Omental fat pad (tissue), 4 donors: ENCODE results near the gene TMEM145. TPM values are rescaled to one million over a fixed set of nuclear protein-coding genes. Genes with fewer than 3 reads are reported as not detected.

Source experiments
- ATAC-seq: fragments of 150-250 bp; one replicate; pipeline ENCODE4 v1.9.1; 2016; ENCODE audit warnings: mild to moderate bottlenecking, moderate library complexity; ENCODE audit not compliant: low FRiP score
- DNase-seq: peaks from one replicate; pipeline ENCODE4 v3.0.0-alpha.2; 2019; ENCODE audit warnings: low spot score
- CTCF ChIP-seq, 3 donors: fragments of 450-650 bp; IDR thresholded peaks; one replicate each; pipeline ENCODE4 v1.5.1; 2016 to 2017; ENCODE audit warnings: antibody characterized with exemption in 3 of 3, mild to moderate bottlenecking in 3 of 3, moderate library complexity in 2 of 3
- total RNA-seq, 4 donors: library from RNA; depleted of rRNA; stranded (reverse); fragments of >200 nt; gene quantifications; one replicate each; pipeline ENCODE4 v1.1.0, GENCODE V29; 2016

The TMEM145 gene
- total RNA-seq, 4 donors from 2014 or later, result 0.24 to 1.9 TPM; not detected in 2

DNA sequence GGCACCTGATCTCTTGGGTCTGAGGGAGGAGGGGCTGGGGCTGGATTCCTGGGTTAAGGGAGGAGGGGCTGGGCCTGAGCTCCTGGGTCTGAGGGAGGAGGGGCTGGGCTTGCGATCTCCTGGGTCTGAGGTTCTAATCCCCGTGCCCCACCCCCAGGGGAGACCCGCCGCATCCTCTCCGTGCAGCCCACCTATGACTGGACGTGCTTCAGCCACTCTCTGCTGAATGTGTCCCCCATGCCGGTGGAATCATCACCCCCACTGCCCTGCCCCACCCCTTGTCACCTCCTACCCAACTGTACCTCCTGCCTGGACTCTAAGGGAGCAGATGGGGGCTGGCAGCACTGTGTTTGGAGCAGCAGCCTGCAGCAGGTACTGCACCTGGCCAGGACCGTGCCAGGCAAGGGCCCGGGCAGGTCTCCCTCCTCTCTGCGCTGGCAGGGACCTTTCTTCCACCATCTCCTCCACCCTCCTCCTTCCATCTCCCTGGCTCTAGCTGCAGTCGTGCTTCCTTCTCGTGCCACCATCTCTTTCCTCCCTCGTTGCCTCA is 49.9 kb downstream of the TMEM145 start:
- ATAC-seq (no peak), DNase-seq (no peak)
- no peak for TF ChIP-seq CTCF (IDR thresholded peaks at IDR 0.05)

DNA sequence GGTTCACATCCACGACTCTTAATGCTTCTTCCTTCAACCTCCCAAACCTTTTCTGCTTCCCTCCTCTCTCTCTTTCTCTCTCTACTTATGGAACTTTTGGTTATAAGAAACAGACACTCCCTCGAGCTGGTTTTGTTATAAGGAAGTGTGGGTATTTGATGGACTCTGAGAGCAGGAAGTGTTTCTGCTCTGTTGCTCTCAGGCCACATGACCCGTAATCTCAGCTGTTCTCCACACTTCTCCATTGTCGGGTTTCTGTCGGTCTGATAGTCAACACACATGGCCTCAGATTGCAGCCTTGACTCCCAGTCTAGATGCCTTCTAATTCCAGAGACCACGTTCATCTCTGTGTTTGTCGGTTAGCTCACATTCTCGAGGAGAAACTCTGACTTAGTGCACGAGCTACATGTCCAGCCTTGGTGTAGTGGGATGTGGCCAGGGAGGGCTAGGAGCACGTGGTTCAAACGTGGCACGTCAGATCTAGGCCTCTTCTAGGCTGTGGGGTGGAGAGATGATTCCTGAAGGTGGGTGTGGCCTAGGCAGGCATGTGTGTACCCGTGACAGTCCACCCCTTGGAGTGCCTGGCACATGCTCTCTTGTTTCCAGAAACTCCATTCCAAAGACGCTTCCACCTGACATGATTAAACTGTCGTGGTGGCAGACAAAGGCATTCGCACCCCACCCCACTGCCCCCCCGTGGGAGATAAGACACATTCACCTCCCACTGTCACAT is 50.7 kb downstream of the TMEM145 start:
- DNase-seq (no peak), ATAC-seq (no peak)
- no peak for TF ChIP-seq CTCF (IDR thresholded peaks at IDR 0.05)

GRCh38 chr19:42366673-42367072 is 53.6 kb downstream of the TMEM145 start:
- ATAC-seq (no peak), DNase-seq (no peak)
- no peak for TF ChIP-seq CTCF (IDR thresholded peaks at IDR 0.05)

DNA sequence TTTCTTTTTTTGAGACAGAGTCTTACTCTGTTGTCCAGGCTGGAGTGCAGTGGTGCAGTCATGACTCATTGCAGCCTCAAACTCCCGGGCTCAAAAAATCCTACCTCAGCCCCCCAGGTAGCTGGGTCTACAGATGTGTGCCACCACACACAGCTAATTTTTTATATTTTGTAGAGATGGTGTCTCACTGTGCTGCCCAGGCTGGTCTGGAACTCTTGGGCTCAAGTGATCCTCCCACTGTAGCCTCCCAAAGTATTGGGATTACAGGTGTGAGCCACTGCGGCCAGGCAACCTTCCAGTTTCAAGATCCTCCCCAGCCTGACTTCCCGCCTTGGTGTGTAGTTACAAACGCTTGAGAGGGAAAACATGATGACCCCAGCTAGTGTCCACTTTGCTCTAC is 54.8 kb downstream of the TMEM145 start:
- ATAC-seq (no peak), DNase-seq (no peak)
- TF ChIP-seq CTCF (IDR thresholded peaks at IDR 0.05), result no peak

DNA sequence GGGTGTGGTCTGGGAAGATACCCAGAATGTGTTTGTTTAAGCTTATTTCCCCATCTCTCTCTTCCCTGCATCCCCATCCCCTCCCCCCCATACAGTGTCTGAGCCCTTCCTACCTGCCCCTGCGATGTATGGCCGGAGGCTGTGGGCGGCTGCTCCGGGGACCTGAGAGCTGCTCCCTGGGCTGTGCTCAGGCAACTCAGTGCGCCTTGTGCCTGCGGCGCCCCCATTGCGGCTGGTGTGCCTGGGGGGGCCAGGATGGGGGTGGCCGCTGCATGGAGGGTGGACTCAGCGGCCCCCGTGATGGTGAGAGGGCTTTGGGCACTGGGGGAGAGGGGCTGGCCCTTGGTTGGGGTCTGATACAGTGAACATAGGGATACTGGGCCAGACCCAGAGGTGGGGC is 55.3 kb downstream of the TMEM145 start:
- DNase-seq, result no peak
- no peak for ATAC-seq

DNA sequence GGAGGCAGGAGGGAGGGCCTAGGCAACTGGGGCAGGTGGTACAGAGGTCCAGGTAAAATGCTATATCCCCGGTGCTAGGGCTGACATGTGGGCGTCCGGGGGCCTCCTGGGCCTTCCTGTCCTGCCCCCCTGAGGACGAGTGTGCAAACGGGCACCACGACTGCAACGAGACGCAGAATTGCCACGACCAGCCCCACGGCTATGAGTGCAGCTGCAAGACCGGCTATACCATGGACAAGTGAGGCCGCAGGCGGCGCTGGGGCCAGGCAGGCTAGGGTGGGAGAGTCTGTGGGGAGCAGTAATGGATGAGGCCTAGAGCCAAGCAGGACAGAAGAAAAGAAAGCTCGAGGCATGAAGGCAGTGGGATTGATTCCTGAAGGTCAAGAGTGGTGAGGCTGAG is 55.7 kb downstream of the TMEM145 start:
- DNase-seq (no peak), ATAC-seq (no peak)

More for the DNA sequence above, 55.3 kb downstream of the TMEM145 start:
- no peak for TF ChIP-seq CTCF (IDR thresholded peaks at IDR 0.05)

More for the DNA sequence above, 55.7 kb downstream of the TMEM145 start:
- TF ChIP-seq CTCF (IDR thresholded peaks at IDR 0.05), result no peak
